A549 (cell line): Measurements from ENCODE around the gene ATP8A2. TPM values are rescaled to one million over a fixed set of nuclear protein-coding genes. Genes with fewer than 3 reads are reported as not detected.

Source experiments
- ATAC-seq, 2 experiments: fragments of 200-7000 bp in 1 of 2; fragments of >200 bp in 1 of 2; cut with Nextera tagmentation in 1 of 2; cut with Tn5 transposase in 1 of 2; 3 replicates each; pipeline versions ENCODE4 v1.8.0 to v1.9.1; 2018 to 2020; ENCODE audit warnings: mild to moderate bottlenecking in 1 of 2, moderate library complexity in 1 of 2
- CTCF ChIA-PET: fragments of 300-600 bp; sonication (Branson Sonifier 250); formaldehyde crosslinking; extraction: SDS; loops from one replicate; lab custom pipeline; 2021; ENCODE audit warnings: antibody characterized with exemption, inconsistent platforms; lab: Yijun Ruan, JAX
- POLR2A ChIA-PET: fragments of 350-600 bp; formaldehyde crosslinking; extraction: SDS; loops from one replicate; lab custom pipeline; 2021; ENCODE audit warnings: antibody characterized with exemption, inconsistent platforms; lab: Yijun Ruan, JAX
- DNase-seq, 2 experiments: peaks; one replicate each; pipeline versions ENCODE4 v3.0.0 to v3.0.0-alpha.2; 2011 to 2016; ENCODE audit warnings: low read depth in 1 of 2, low spot score in 1 of 2
- FAIRE-seq: peaks from 2 replicates; lab custom pipeline; 2011; peaks lifted over from hg19 to GRCh38; lab: Jason Lieb, UNC
- H3K27ac ChIP-seq, 2 experiments: fragments of >200 bp; sonication (Bioruptor Twin); formaldehyde crosslinking; 3 replicates each; pipeline ENCODE4 v1.5.1; 2016 to 2017
- H3K4me1 ChIP-seq: fragments of >200 bp; sonication (Bioruptor Twin); formaldehyde crosslinking; 3 replicates; pipeline ENCODE4 v1.6.1; 2016
- H3K4me2 ChIP-seq: fragments of >200 bp; sonication (Bioruptor Twin); formaldehyde crosslinking; 3 replicates; pipeline ENCODE4 v1.6.1; 2016
- H3K4me3 ChIP-seq: fragments of >200 bp; sonication (Bioruptor Twin); formaldehyde crosslinking; 3 replicates; pipeline ENCODE4 v1.5.1; 2016
- H3K9me3 ChIP-seq: fragments of >200 bp; sonication (Bioruptor Twin); formaldehyde crosslinking; 3 replicates; pipeline ENCODE4 v1.6.1; 2016
- BHLHE40 ChIP-seq: IDR thresholded peaks from 2 replicates; pipeline ENCODE4 v1.6.1; 2012; ENCODE audit warnings: low read depth, low read length, inconsistent platforms
- CEBPB ChIP-seq, 2 experiments: fragments of >200 bp in 1 of 2; sonication (Bioruptor Twin) in 1 of 2; formaldehyde crosslinking in 1 of 2; IDR thresholded peaks; 2 replicates each; pipeline ENCODE4 v1.6.1; 2012 to 2016
- CHD2 ChIP-seq: fragments of 150-350 bp; IDR thresholded peaks from 2 replicates; pipeline ENCODE4 v1.6.1; 2014; ENCODE audit warnings: low read length; ENCODE audit not compliant: partially characterized antibody
- CHD4 ChIP-seq: fragments of 200-600 bp; sonication (generic); IDR thresholded peaks from 2 replicates; pipeline ENCODE4 v1.6.1; 2016; ENCODE audit warnings: antibody characterized with exemption, mild to moderate bottlenecking, borderline replicate concordance
- FOSB ChIP-seq: fragments of 250-450 bp; sonication (Bioruptor Pico); IDR thresholded peaks from 2 replicates; pipeline ENCODE4 v1.5.0; 2020; ENCODE audit warnings: mild to moderate bottlenecking, moderate library complexity
- FOSL2 ChIP-seq, 2 experiments: fragments of 450-650 bp in 1 of 2; fragments of >200 bp in 1 of 2; sonication (Bioruptor Twin) in 1 of 2; formaldehyde crosslinking; IDR thresholded peaks; 2 replicates each; pipeline versions ENCODE4 v1.5.0 to v1.6.1; 2016 to 2020; ENCODE audit warnings: mild to moderate bottlenecking in 1 of 2, moderate library complexity in 1 of 2
- GATA3 ChIP-seq: IDR thresholded peaks from 2 replicates; pipeline ENCODE4 v1.6.1; 2012; ENCODE audit warnings: borderline replicate concordance
- HOXB5 ChIP-seq: fragments of 250-450 bp; sonication (Bioruptor Pico); IDR thresholded peaks from 2 replicates; pipeline ENCODE4 v1.5.0; 2020; ENCODE audit warnings: mild to moderate bottlenecking, moderate library complexity
- JUNB ChIP-seq: fragments of >200 bp; sonication (Bioruptor Twin); formaldehyde crosslinking; IDR thresholded peaks from 2 replicates; pipeline ENCODE4 v1.6.1; 2016
- MAFK ChIP-seq: fragments of 450-650 bp; IDR thresholded peaks from 2 replicates; pipeline ENCODE4 v1.6.1; 2014; ENCODE audit not compliant: partially characterized antibody
- MAZ ChIP-seq: fragments of 150-350 bp; IDR thresholded peaks from 2 replicates; pipeline ENCODE4 v1.6.1; 2014; ENCODE audit warnings: antibody characterized with exemption, low read depth, low read length, borderline replicate concordance
- NFE2L2 ChIP-seq: fragments of 150-350 bp; conservative IDR thresholded peaks from 2 replicates; pipeline ENCODE4 v1.6.1; 2014; ENCODE audit warnings: low read length
- NPAS2 ChIP-seq: fragments of 250-450 bp; sonication (Bioruptor Pico); IDR thresholded peaks from 2 replicates; pipeline ENCODE4 v1.8.0; 2022; ENCODE audit warnings: mild to moderate bottlenecking, moderate library complexity, borderline replicate concordance
- NR3C1 ChIP-seq: fragments of >200 bp; sonication (Bioruptor Twin); formaldehyde crosslinking; IDR thresholded peaks from 3 replicates; pipeline ENCODE4 v1.6.1; 2017
- POLR2A ChIP-seq: IDR thresholded peaks from 2 replicates; pipeline ENCODE4 v1.6.1; 2012; ENCODE audit warnings: mild to moderate bottlenecking, low read length
- ZFP36 ChIP-seq: fragments of 450-650 bp; IDR thresholded peaks from 2 replicates; pipeline ENCODE4 v1.6.1; 2014; ENCODE audit warnings: borderline replicate concordance; ENCODE audit not compliant: partially characterized antibody
- ZNF302 ChIP-seq: fragments of 250-450 bp; sonication (Bioruptor Pico); IDR thresholded peaks from 2 replicates; pipeline ENCODE4 v1.9.0; 2021; ENCODE audit warnings: inconsistent platforms, mild to moderate bottlenecking, moderate library complexity
- WGBS: methylation state at CpG from one replicate; pipeline ENCODE4 v1.1.6; 2017; ENCODE audit errors: missing lambda C conversion rate; 5-methylcytosine and 5-hydroxymethylcytosine counted together
- polyA plus RNA-seq, 4 experiments: library from polyadenylated mRNA; depleted of rRNA in 3 of 4; stranded (reverse); fragments of >200 nt; fragmentation: RNase III in 1 of 4; extraction: RNeasy Plus Mini Kit Qiagen cat#74134 plus additional on column Dnase treatment in 1 of 4; gene quantifications; 2 replicates in 3 of 4; 3 replicates in 1 of 4; pipeline ENCODE4 v1.2.3, GENCODE V29; 2011 to 2017
- TF ChIP-seq, protein P1 (sequence below): IDR thresholded peaks from 2 replicates; pipeline ENCODE4 v1.6.1; 2012; ENCODE audit warnings: low read depth, borderline replicate concordance
- TF ChIP-seq, protein P2 (sequence below): fragments of 250-450 bp; sonication (Bioruptor Pico); IDR thresholded peaks from 2 replicates; pipeline ENCODE4 v1.5.0; 2021; ENCODE audit warnings: mild to moderate bottlenecking, moderate library complexity, borderline replicate concordance
- TF ChIP-seq, protein P3 (sequence below): IDR thresholded peaks from 2 replicates; pipeline ENCODE4 v1.6.1; 2012
- TF ChIP-seq, protein P4 (sequence below): fragments of 250-450 bp; sonication (Bioruptor Pico); IDR thresholded peaks from 2 replicates; pipeline ENCODE4 v1.5.0; 2020; ENCODE audit warnings: low read depth, mild to moderate bottlenecking, moderate library complexity
- TF ChIP-seq, protein P5 (sequence below): fragments of >200 bp; sonication (Bioruptor Twin); formaldehyde crosslinking; IDR thresholded peaks from 3 replicates; pipeline ENCODE4 v1.5.1; 2016
- TF ChIP-seq, protein P6 (sequence below): fragments of 150-350 bp; IDR thresholded peaks from 2 replicates; pipeline ENCODE4 v1.6.1; 2014; ENCODE audit warnings: low read depth, mild to moderate bottlenecking, low read length

ATP8A2 gene
- polyA plus RNA-seq, 2 of the 4 experiments (the other 2 are of a cell fraction), result 0.03 TPM; not detected in 1

DNA sequence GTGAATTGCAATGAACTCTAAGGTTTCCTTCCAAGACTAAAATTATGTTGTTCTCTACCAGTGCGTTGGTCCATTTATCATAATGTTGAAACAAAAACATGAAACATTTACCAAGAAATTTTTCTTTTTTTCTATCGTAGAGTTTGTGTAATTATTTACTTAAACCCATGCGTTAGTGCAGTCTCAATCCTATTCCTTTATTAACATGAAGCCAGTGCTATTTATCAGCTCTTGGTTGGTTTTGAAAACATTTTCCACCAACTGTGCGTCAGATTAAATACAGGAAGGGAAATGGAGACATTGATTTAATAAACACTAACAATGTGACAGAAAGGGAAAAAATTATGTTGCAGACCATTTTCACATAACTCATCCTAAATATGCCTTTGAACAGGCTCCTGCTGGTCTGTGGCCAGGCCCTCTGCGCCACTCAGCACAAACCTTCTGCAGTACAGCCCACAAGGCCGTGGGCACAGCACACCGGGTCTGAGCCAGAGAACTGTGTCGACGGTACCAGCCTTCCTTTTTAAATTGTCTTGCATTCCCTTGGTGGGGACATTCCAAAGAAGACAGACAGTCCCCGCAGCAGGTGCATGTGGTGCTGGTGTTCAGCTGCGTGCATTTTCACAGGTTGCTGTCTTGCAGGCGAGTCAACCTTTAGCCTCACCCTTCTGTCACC, 544.2 kb downstream of the ATP8A2 start:
- no peak for ATAC-seq
- DNase-seq, result no peak
- ChIA-PET POLR2A (no interaction called here), CTCF (no interaction called here)
- TF ChIP-seq CHD4, result no peak
- no peak for TF ChIP-seq ZNF302 (CRISPR knock-in tag)
- TF ChIP-seq HOXB5, result no peak
- TF ChIP-seq MAZ, result no peak
- TF ChIP-seq NFE2L2, result no peak
- TF ChIP-seq POLR2A, result no peak
- TF ChIP-seq, protein P1, sequence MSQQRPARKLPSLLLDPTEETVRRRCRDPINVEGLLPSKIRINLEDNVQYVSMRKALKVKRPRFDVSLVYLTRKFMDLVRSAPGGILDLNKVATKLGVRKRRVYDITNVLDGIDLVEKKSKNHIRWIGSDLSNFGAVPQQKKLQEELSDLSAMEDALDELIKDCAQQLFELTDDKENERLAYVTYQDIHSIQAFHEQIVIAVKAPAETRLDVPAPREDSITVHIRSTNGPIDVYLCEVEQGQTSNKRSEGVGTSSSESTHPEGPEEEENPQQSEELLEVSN, result no peak
- no peak for TF ChIP-seq CEBPB (IDR thresholded peaks at IDR 0.05)
- no peak for TF ChIP-seq MAFK
- TF ChIP-seq, protein P2, sequence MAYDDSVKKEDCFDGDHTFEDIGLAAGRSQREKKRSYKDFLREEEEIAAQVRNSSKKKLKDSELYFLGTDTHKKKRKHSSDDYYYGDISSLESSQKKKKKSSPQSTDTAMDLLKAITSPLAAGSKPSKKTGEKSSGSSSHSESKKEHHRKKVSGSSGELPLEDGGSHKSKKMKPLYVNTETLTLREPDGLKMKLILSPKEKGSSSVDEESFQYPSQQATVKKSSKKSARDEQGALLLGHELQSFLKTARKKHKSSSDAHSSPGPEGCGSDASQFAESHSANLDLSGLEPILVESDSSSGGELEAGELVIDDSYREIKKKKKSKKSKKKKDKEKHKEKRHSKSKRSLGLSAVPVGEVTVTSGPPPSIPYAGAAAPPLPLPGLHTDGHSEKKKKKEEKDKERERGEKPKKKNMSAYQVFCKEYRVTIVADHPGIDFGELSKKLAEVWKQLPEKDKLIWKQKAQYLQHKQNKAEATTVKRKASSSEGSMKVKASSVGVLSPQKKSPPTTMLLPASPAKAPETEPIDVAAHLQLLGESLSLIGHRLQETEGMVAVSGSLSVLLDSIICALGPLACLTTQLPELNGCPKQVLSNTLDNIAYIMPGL (CRISPR knock-in tag), result no peak
- TF ChIP-seq FOSB (CRISPR knock-in tag), result no peak
- TF ChIP-seq, protein P3, sequence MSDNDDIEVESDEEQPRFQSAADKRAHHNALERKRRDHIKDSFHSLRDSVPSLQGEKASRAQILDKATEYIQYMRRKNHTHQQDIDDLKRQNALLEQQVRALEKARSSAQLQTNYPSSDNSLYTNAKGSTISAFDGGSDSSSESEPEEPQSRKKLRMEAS, result no peak
- TF ChIP-seq GATA3, result no peak
- no peak for TF ChIP-seq CHD2
- TF ChIP-seq, protein P4, sequence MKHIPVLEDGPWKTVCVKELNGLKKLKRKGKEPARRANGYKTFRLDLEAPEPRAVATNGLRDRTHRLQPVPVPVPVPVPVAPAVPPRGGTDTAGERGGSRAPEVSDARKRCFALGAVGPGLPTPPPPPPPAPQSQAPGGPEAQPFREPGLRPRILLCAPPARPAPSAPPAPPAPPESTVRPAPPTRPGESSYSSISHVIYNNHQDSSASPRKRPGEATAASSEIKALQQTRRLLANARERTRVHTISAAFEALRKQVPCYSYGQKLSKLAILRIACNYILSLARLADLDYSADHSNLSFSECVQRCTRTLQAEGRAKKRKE (CRISPR knock-in tag), result no peak
- TF ChIP-seq, protein P5, sequence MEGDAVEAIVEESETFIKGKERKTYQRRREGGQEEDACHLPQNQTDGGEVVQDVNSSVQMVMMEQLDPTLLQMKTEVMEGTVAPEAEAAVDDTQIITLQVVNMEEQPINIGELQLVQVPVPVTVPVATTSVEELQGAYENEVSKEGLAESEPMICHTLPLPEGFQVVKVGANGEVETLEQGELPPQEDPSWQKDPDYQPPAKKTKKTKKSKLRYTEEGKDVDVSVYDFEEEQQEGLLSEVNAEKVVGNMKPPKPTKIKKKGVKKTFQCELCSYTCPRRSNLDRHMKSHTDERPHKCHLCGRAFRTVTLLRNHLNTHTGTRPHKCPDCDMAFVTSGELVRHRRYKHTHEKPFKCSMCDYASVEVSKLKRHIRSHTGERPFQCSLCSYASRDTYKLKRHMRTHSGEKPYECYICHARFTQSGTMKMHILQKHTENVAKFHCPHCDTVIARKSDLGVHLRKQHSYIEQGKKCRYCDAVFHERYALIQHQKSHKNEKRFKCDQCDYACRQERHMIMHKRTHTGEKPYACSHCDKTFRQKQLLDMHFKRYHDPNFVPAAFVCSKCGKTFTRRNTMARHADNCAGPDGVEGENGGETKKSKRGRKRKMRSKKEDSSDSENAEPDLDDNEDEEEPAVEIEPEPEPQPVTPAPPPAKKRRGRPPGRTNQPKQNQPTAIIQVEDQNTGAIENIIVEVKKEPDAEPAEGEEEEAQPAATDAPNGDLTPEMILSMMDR, result no peak
- TF ChIP-seq JUNB, result no peak
- TF ChIP-seq BHLHE40, result no peak
- no peak for TF ChIP-seq NR3C1
- no peak for TF ChIP-seq NPAS2 (CRISPR knock-in tag)
- 29% methylated on average over 8 of the region's 12 CpGs for WGBS
- Histone ChIP-seq H3K27ac (no peak overlapping the region), H3K4me2 (no peak overlapping the region), H3K4me3 (no peak overlapping the region), H3K9me3 (no peaks in the 10 kb centered on the region), H3K4me1 (no peaks in the 10 kb centered on the region)
- no peak for FAIRE-seq

DNA sequence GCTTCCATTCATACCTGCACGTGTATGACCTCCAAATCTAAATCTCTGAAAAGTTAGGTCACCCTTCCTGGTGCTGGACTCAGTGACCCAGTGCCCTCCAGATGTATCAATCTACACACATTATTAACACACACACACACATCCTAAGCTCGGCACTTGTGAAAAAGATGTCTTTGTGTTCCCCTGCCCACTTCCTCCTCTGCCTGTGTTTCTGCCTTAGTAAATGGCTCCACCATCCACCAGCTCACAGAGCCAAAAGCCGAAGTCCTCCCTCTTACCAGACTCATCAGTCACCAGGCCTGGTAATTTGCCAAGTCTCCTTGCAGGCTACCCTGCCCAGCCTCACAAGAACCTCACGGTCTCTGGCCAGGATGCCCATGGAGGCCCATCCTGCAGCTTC, 548.5 kb downstream of the ATP8A2 start:
- WGBS, result 11% methylated on average over 4 of the region's 4 CpGs
- POLR2A ChIA-PET, result no interaction called here
- FAIRE-seq, result no peak

More for the DNA sequence above, 548.5 kb downstream of the ATP8A2 start:
- CTCF ChIA-PET, result no interaction called here
- Histone ChIP-seq H3K4me1 (no peaks in the 10 kb centered on the region), H3K4me3 (no peak overlapping the region), H3K27ac (no peak overlapping the region), H3K9me3 (no peaks in the 10 kb centered on the region), H3K4me2 (no peak overlapping the region)
- DNase-seq (no peak), ATAC-seq (no peak)
- TF ChIP-seq MAZ (no peak), ZNF302 (CRISPR knock-in tag) (no peak), NPAS2 (CRISPR knock-in tag) (no peak), BHLHE40 (no peak), MAFK (no peak), FOSL2 (IDR thresholded peaks at IDR 0.05) (no peak), FOSL2 (CRISPR knock-in tag; IDR thresholded peaks at IDR 0.05) (no peak), CEBPB (IDR thresholded peaks at IDR 0.05) (no peak), ZFP36 (no peak), NR3C1 (no peak), HOXB5 (no peak)
- TF ChIP-seq, protein P6, sequence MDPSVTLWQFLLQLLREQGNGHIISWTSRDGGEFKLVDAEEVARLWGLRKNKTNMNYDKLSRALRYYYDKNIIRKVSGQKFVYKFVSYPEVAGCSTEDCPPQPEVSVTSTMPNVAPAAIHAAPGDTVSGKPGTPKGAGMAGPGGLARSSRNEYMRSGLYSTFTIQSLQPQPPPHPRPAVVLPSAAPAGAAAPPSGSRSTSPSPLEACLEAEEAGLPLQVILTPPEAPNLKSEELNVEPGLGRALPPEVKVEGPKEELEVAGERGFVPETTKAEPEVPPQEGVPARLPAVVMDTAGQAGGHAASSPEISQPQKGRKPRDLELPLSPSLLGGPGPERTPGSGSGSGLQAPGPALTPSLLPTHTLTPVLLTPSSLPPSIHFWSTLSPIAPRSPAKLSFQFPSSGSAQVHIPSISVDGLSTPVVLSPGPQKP, result no peak
- TF ChIP-seq, protein P3, result no peak
